Stomach smooth muscle (tissue), 2 donors: Measurements from ENCODE around the gene CCDC97.
"Not testable (repeated sequence)": the region's sequence is repeated elsewhere in the genome, so short reads cannot be mapped to it uniquely, and the experiment has no call there.

Experiments used
- H3K27ac ChIP-seq: one replicate; pipeline ENCODE4 v1.7.0; 2013; ENCODE audit warnings: mild to moderate bottlenecking, low read length, inconsistent platforms
- H3K27me3 ChIP-seq, 2 donors: one replicate each; pipeline ENCODE4 v1.7.0; 2013; ENCODE audit warnings: low read length in 2 of 2; ENCODE audit not compliant: insufficient read depth in 2 of 2, control insufficient read depth in 1 of 2
- H3K36me3 ChIP-seq, 2 donors: one replicate each; pipeline ENCODE4 v1.7.0; 2013; ENCODE audit warnings: low read length in 2 of 2; ENCODE audit not compliant: control insufficient read depth in 2 of 2, insufficient read depth in 2 of 2
- H3K4me1 ChIP-seq: one replicate; pipeline ENCODE4 v1.7.0; 2013; ENCODE audit warnings: low read length; ENCODE audit not compliant: control insufficient read depth, insufficient read depth
- H3K4me3 ChIP-seq, 2 donors: one replicate each; pipeline ENCODE4 v1.7.0; 2013; ENCODE audit warnings: low read length in 2 of 2
- H3K9ac ChIP-seq, 2 donors: one replicate each; pipeline ENCODE4 v1.7.0; 2013; ENCODE audit warnings: low read length in 2 of 2, mild to moderate bottlenecking in 1 of 2
- H3K9me3 ChIP-seq, 2 donors: one replicate each; pipeline ENCODE4 v1.7.0; 2013; ENCODE audit warnings: low read length in 2 of 2; ENCODE audit not compliant: control insufficient read depth in 2 of 2
- donor health status: healthy.
- donor health status: Pancreatic carcinoma.

Gene CCDC97

GRCh38 chr19:41344162-41344561, 34.2 kb downstream of the CCDC97 start:
- no peaks in the 10 kb centered on the region for H3K9me3 ChIP-seq
- peaks cover 13 to 26% of the 10 kb centered on the region in 2 donors for H3K36me3 ChIP-seq
- no peaks in the 10 kb centered on the region for H3K4me1 ChIP-seq
- no peaks in the 10 kb centered on the region for H3K27me3 ChIP-seq
- H3K9ac ChIP-seq: no peak overlapping the region
- no peak overlapping the region for H3K27ac ChIP-seq
- no peak overlapping the region for H3K4me3 ChIP-seq

GRCh38 chr19:41346916-41347315, 36.9 kb downstream of the CCDC97 start:
- not testable (repeated sequence) for H3K4me3 ChIP-seq, H3K4me1 ChIP-seq, H3K27me3 ChIP-seq, H3K9me3 ChIP-seq, H3K27ac ChIP-seq, H3K9ac ChIP-seq
- H3K36me3 ChIP-seq: peaks cover 9 to 20% of the 10 kb centered on the region in 2 donors

GRCh38 chr19:41350735-41351338, 40.9 kb downstream of the CCDC97 start:
- Histone ChIP-seq H3K4me3 (peak overlapping the region; percentile 81 to 84), H3K9me3 (no peaks in the 10 kb centered on the region), H3K36me3 (peaks cover 4 to 8% of the 10 kb centered on the region in 2 donors), H3K27ac (no peak overlapping the region), H3K4me1 (peaks cover 29% of the 10 kb centered on the region), H3K27me3 (no peaks in the 10 kb centered on the region), H3K9ac (peak overlapping the region; percentile 60 to 68)

- Histone ChIP-seq H3K9ac (peak overlapping the region; percentile 60 to 68), H3K27me3 (no peaks in the 10 kb centered on the region), H3K4me1 (peaks cover 29% of the 10 kb centered on the region), H3K27ac (no peak overlapping the region), H3K36me3 (peaks cover 4 to 6% of the 10 kb centered on the region in 2 donors), H3K9me3 (no peaks in the 10 kb centered on the region), H3K4me3 (peak overlapping the region; percentile 81 to 84)
These were observed 41.6 kb downstream of the CCDC97 start for GRCh38 chr19:41351339-41352245.

- peak overlapping the region; percentile 81 to 84 for H3K4me3 ChIP-seq
- H3K27me3 ChIP-seq: no peaks in the 10 kb centered on the region
- H3K9ac ChIP-seq: peak overlapping the region; percentile 5 to 55
- no peak overlapping the region for H3K27ac ChIP-seq
- H3K36me3 ChIP-seq: peaks cover 3 to 4% of the 10 kb centered on the region in 2 donors
- peaks cover 29% of the 10 kb centered on the region for H3K4me1 ChIP-seq
- no peaks in the 10 kb centered on the region for H3K9me3 ChIP-seq
These were observed 42.3 kb downstream of the CCDC97 start for GRCh38 chr19:41352279-41352608.

GRCh38 chr19:41352609-41353465, 42.9 kb downstream of the CCDC97 start:
- peak overlapping the region; percentile 5 to 55 for H3K9ac ChIP-seq
- H3K27me3 ChIP-seq: no peaks in the 10 kb centered on the region
- peaks cover 3 to 4% of the 10 kb centered on the region in 2 donors for H3K36me3 ChIP-seq
- peak overlapping the region; percentile 81 to 84 for H3K4me3 ChIP-seq
- peak overlapping the region; percentile 46 for H3K27ac ChIP-seq
- H3K4me1 ChIP-seq: peaks cover 29% of the 10 kb centered on the region
- no peaks in the 10 kb centered on the region for H3K9me3 ChIP-seq

- Histone ChIP-seq H3K4me1 (peaks cover 29% of the 10 kb centered on the region), H3K36me3 (no peaks in the 10 kb centered on the region), H3K9me3 (no peaks in the 10 kb centered on the region), H3K9ac (peak within 1 kb of the TSS; percentile 48 to 68), H3K27ac (peak within 1 kb of the TSS; percentile 55), H3K4me3 (peak within 1 kb of the TSS; percentile 81 to 84), H3K27me3 (no peaks in the 10 kb centered on the region)
These were observed 43.7 kb downstream of the CCDC97 start, which contains the start of gene TGFB1 for GRCh38 chr19:41353466-41354342. Gene TGFB1, minus strand, starts transcription at chr19:41353922. Its CDS starts 878 bp downstream, at chr19:41353044.

- Histone ChIP-seq H3K4me1 (peaks cover 29% of the 10 kb centered on the region), H3K4me3 (peak overlapping the region; percentile 45 to 84), H3K36me3 (no peaks in the 10 kb centered on the region), H3K27me3 (no peaks in the 10 kb centered on the region), H3K9ac (peak overlapping the region; percentile 48 to 68), H3K27ac (peak overlapping the region; percentile 55), H3K9me3 (no peaks in the 10 kb centered on the region)
These were observed 44.5 kb downstream of the CCDC97 start for GRCh38 chr19:41354343-41354953.

GRCh38 chr19:41355035-41355434, 45.1 kb downstream of the CCDC97 start:
- Histone ChIP-seq H3K4me3 (no peak overlapping the region), H3K9me3 (no peaks in the 10 kb centered on the region), H3K9ac (no peak overlapping the region), H3K4me1 (peaks cover 29% of the 10 kb centered on the region), H3K36me3 (no peaks in the 10 kb centered on the region), H3K27ac (peak overlapping the region; percentile 11), H3K27me3 (no peaks in the 10 kb centered on the region)
